A549 (cell line): Measurements from ENCODE around the gene MLLT3. TPM values are rescaled to one million over a fixed set of nuclear protein-coding genes. Genes with fewer than 3 reads are reported as not detected.

Experiments used
- ATAC-seq, 2 experiments: fragments of 200-7000 bp in 1 of 2; fragments of >200 bp in 1 of 2; cut with Nextera tagmentation in 1 of 2; cut with Tn5 transposase in 1 of 2; 3 replicates each; pipeline versions ENCODE4 v1.8.0 to v1.9.1; 2018 to 2020; ENCODE audit warnings: mild to moderate bottlenecking in 1 of 2, moderate library complexity in 1 of 2
- CTCF ChIA-PET: fragments of 300-600 bp; sonication (Branson Sonifier 250); formaldehyde crosslinking; extraction: SDS; loops from one replicate; lab custom pipeline; 2021; ENCODE audit warnings: antibody characterized with exemption, inconsistent platforms; lab: Yijun Ruan, JAX
- POLR2A ChIA-PET: fragments of 350-600 bp; formaldehyde crosslinking; extraction: SDS; loops from one replicate; lab custom pipeline; 2021; ENCODE audit warnings: antibody characterized with exemption, inconsistent platforms; lab: Yijun Ruan, JAX
- DNase-seq, 2 experiments: peaks; one replicate each; pipeline versions ENCODE4 v3.0.0 to v3.0.0-alpha.2; 2011 to 2016; ENCODE audit warnings: low read depth in 1 of 2, low spot score in 1 of 2
- FAIRE-seq: peaks from 2 replicates; lab custom pipeline; 2011; peaks lifted over from hg19 to GRCh38; lab: Jason Lieb, UNC
- H3K27ac ChIP-seq, 2 experiments: fragments of >200 bp; sonication (Bioruptor Twin); formaldehyde crosslinking; 3 replicates each; pipeline ENCODE4 v1.5.1; 2016 to 2017
- H3K4me1 ChIP-seq: fragments of >200 bp; sonication (Bioruptor Twin); formaldehyde crosslinking; 3 replicates; pipeline ENCODE4 v1.6.1; 2016
- H3K4me2 ChIP-seq: fragments of >200 bp; sonication (Bioruptor Twin); formaldehyde crosslinking; 3 replicates; pipeline ENCODE4 v1.6.1; 2016
- H3K4me3 ChIP-seq: fragments of >200 bp; sonication (Bioruptor Twin); formaldehyde crosslinking; 3 replicates; pipeline ENCODE4 v1.5.1; 2016
- H3K9me3 ChIP-seq: fragments of >200 bp; sonication (Bioruptor Twin); formaldehyde crosslinking; 3 replicates; pipeline ENCODE4 v1.6.1; 2016
- BCL3 ChIP-seq: fragments of >200 bp; sonication (Bioruptor Twin); formaldehyde crosslinking; IDR thresholded peaks from 3 replicates; pipeline ENCODE4 v1.6.1; 2016
- CEBPB ChIP-seq, 2 experiments: fragments of >200 bp in 1 of 2; sonication (Bioruptor Twin) in 1 of 2; formaldehyde crosslinking in 1 of 2; IDR thresholded peaks; 2 replicates each; pipeline ENCODE4 v1.6.1; 2012 to 2016
- CHD4 ChIP-seq: fragments of 200-600 bp; sonication (generic); IDR thresholded peaks from 2 replicates; pipeline ENCODE4 v1.6.1; 2016; ENCODE audit warnings: antibody characterized with exemption, mild to moderate bottlenecking, borderline replicate concordance
- FOSB ChIP-seq: fragments of 250-450 bp; sonication (Bioruptor Pico); IDR thresholded peaks from 2 replicates; pipeline ENCODE4 v1.5.0; 2020; ENCODE audit warnings: mild to moderate bottlenecking, moderate library complexity
- FOSL2 ChIP-seq, 2 experiments: fragments of 450-650 bp in 1 of 2; fragments of >200 bp in 1 of 2; sonication (Bioruptor Twin) in 1 of 2; formaldehyde crosslinking; IDR thresholded peaks; 2 replicates each; pipeline versions ENCODE4 v1.5.0 to v1.6.1; 2016 to 2020; ENCODE audit warnings: mild to moderate bottlenecking in 1 of 2, moderate library complexity in 1 of 2
- GATA3 ChIP-seq: IDR thresholded peaks from 2 replicates; pipeline ENCODE4 v1.6.1; 2012; ENCODE audit warnings: borderline replicate concordance
- HMGXB4 ChIP-seq: fragments of 250-450 bp; sonication (Bioruptor Pico); IDR thresholded peaks from 2 replicates; pipeline ENCODE4 v1.5.0; 2021; ENCODE audit warnings: mild to moderate bottlenecking, moderate library complexity, borderline replicate concordance
- JUN ChIP-seq, 2 experiments: fragments of >200 bp; sonication (Bioruptor Twin); formaldehyde crosslinking; IDR thresholded peaks; 2 replicates in 1 of 2; 3 replicates in 1 of 2; pipeline ENCODE4 v1.6.1; 2016 to 2017
- JUNB ChIP-seq: fragments of >200 bp; sonication (Bioruptor Twin); formaldehyde crosslinking; IDR thresholded peaks from 2 replicates; pipeline ENCODE4 v1.6.1; 2016
- MAFK ChIP-seq: fragments of 450-650 bp; IDR thresholded peaks from 2 replicates; pipeline ENCODE4 v1.6.1; 2014; ENCODE audit not compliant: partially characterized antibody
- MAX ChIP-seq: IDR thresholded peaks from 2 replicates; pipeline ENCODE4 v1.6.1; 2012
- NPAS2 ChIP-seq: fragments of 250-450 bp; sonication (Bioruptor Pico); IDR thresholded peaks from 2 replicates; pipeline ENCODE4 v1.8.0; 2022; ENCODE audit warnings: mild to moderate bottlenecking, moderate library complexity, borderline replicate concordance
- SREBF2 ChIP-seq: fragments of 450-650 bp; IDR thresholded peaks from 2 replicates; pipeline ENCODE4 v1.6.1; 2014; ENCODE audit warnings: mild to moderate bottlenecking, moderate library complexity
- TP53 ChIP-seq: fragments of 250-450 bp; sonication (Bioruptor Pico); IDR thresholded peaks from 2 replicates; pipeline ENCODE4 v1.5.0; 2021; ENCODE audit warnings: mild to moderate bottlenecking, moderate library complexity
- USF2 ChIP-seq: fragments of 450-650 bp; IDR thresholded peaks from 2 replicates; pipeline ENCODE4 v1.6.1; 2014; ENCODE audit warnings: antibody characterized with exemption
- ZFP36 ChIP-seq: fragments of 450-650 bp; IDR thresholded peaks from 2 replicates; pipeline ENCODE4 v1.6.1; 2014; ENCODE audit warnings: borderline replicate concordance; ENCODE audit not compliant: partially characterized antibody
- ZSCAN20 ChIP-seq: fragments of 250-450 bp; sonication (Bioruptor Pico); IDR thresholded peaks from 2 replicates; pipeline ENCODE4 v1.8.0; 2022; ENCODE audit warnings: mild to moderate bottlenecking, moderate library complexity
- WGBS: methylation state at CpG from one replicate; pipeline ENCODE4 v1.1.6; 2017; ENCODE audit errors: missing lambda C conversion rate; 5-methylcytosine and 5-hydroxymethylcytosine counted together
- polyA plus RNA-seq, 4 experiments: library from polyadenylated mRNA; depleted of rRNA in 3 of 4; stranded (reverse); fragments of >200 nt; fragmentation: RNase III in 1 of 4; extraction: RNeasy Plus Mini Kit Qiagen cat#74134 plus additional on column Dnase treatment in 1 of 4; gene quantifications; 2 replicates in 3 of 4; 3 replicates in 1 of 4; pipeline ENCODE4 v1.2.3, GENCODE V29; 2011 to 2017

The MLLT3 gene
- polyA plus RNA-seq, 2 of the 4 experiments (the other 2 are of a cell fraction), result 14.3 to 47.6 TPM

- peak overlapping the region; percentile 66 for H3K4me2 ChIP-seq
- TF ChIP-seq FOSB (no peak), HMGXB4 (no peak), SREBF2 (no peak), TP53 (CRISPR knock-in tag) (no peak), MAFK (peak; percentile 31), JUNB (peak; percentile 54; the same call in 1 of the 2 replicates), FOSL2 (IDR thresholded peaks at IDR 0.05) (peak; percentile 30; the same call in 1 of the 2 replicates), FOSL2 (CRISPR knock-in tag; IDR thresholded peaks at IDR 0.05) (peak; percentile 74), MAX (0 out of 2 replicates have a peak, but pooled peaks have one; percentile 22), JUN (IDR thresholded peaks at IDR 0.05) (0 out of 5 replicates have a peak, but pooled peaks of 1 of the 2 experiments have one; percentile 22), GATA3 (peak; percentile 57; the same call in 1 of the 2 replicates), NPAS2 (CRISPR knock-in tag) (no peak)
- FAIRE-seq (peak; percentile 84), ATAC-seq (peak; percentile 86 to 96), DNase-seq (peak; percentile 53 to 78)
- ChIA-PET CTCF (interaction anchor here (1.1 kb wide), 1 partner anchor 66 kb away, joined by 7 read pairs; no protein-coding TSS in a partner anchor), POLR2A (interaction anchor here (1.1 to 1.5 kb wide), 2 partner anchors 11 to 64 kb away, joined by 5 to 16 read pairs; partner anchors contain the start of gene MLLT3)
- no peak overlapping the region for H3K4me3 ChIP-seq
- WGBS, result 0% methylated on average over 2 of the region's 2 CpGs
- peaks cover 86% of the 10 kb centered on the region for H3K4me1 ChIP-seq
- H3K27ac ChIP-seq, result peak overlapping the region; percentile 62 to 82
- H3K9me3 ChIP-seq, result no peaks in the 10 kb centered on the region
These were observed 63.7 kb downstream of the MLLT3 start for GRCh38 chr9:20558566-20559016.

- DNase-seq (no peak), FAIRE-seq (no peak), ATAC-seq (peak in 1 of 2 experiments; percentile 12; a peak in 4 of 6 replicates)
- peaks cover 86% of the 10 kb centered on the region for H3K4me1 ChIP-seq
- H3K27ac ChIP-seq, result peak overlapping the region; percentile 62 to 82
- ChIA-PET POLR2A (interaction anchor here (1.1 to 1.5 kb wide), 2 partner anchors 12 to 64 kb away, joined by 5 to 16 read pairs; partner anchors contain the start of gene MLLT3), CTCF (no interaction called here)
- H3K9me3 ChIP-seq, result no peaks in the 10 kb centered on the region
- peak overlapping the region; percentile 66 for H3K4me2 ChIP-seq
- 26% methylated on average over 5 of the region's 5 CpGs for WGBS
- TF ChIP-seq CHD4 (no peak), ZFP36 (no peak), CEBPB (IDR thresholded peaks at IDR 0.05) (no peak), USF2 (no peak), NPAS2 (CRISPR knock-in tag) (no peak), ZSCAN20 (CRISPR knock-in tag) (no peak), FOSL2 (IDR thresholded peaks at IDR 0.05) (no peak), FOSL2 (CRISPR knock-in tag; IDR thresholded peaks at IDR 0.05) (no peak)
- no peak overlapping the region for H3K4me3 ChIP-seq
These were observed 64.3 kb downstream of the MLLT3 start for GRCh38 chr9:20557890-20558565.

GRCh38 chr9:20557285-20557684, 65.0 kb downstream of the MLLT3 start:
- CTCF ChIA-PET, result interaction anchor here (0.8 to 1.3 kb wide), 3 partner anchors 12 to 55 kb away, joined by 3 to 4 read pairs (median 4); no protein-coding TSS in a partner anchor
- ATAC-seq, result no peak
- Histone ChIP-seq H3K4me1 (peaks cover 86% of the 10 kb centered on the region), H3K9me3 (no peaks in the 10 kb centered on the region), H3K27ac (peak overlapping the region; percentile 62 to 82; a peak in 5 of 6 replicates), H3K4me2 (peak overlapping the region; percentile 66; the same call in 1 of the 3 replicates), H3K4me3 (no peak overlapping the region)
- POLR2A ChIA-PET, result no interaction called here
- TF ChIP-seq BCL3 (no peak), MAFK (peak; percentile 83)
- no peak for FAIRE-seq
- no peak for DNase-seq
- 82% methylated on average over 1 of the region's 1 CpG for WGBS
